Right atrium auricular region (tissue), 2 donors: ENCODE results near the gene TOGARAM1. TPM values are rescaled to one million over a fixed set of nuclear protein-coding genes. Genes with fewer than 3 reads are reported as not detected.
A peak's percentile ranks its signal among the peaks of the same experiment; 100 is the strongest.

ENCODE experiments used
- DNase-seq: peaks from one replicate; pipeline ENCODE4 v3.0.0-alpha.2; 2019; ENCODE audit warnings: low spot score
- H3K27ac ChIP-seq, 2 donors: fragments of 200-600 bp; sonication (generic); 1 replicate in 1 of 2; 2 replicates in 1 of 2; pipeline ENCODE4 v1.5.1; 2016 to 2019
- H3K27me3 ChIP-seq, 2 donors: fragments of 200-600 bp; sonication (generic); one replicate each; pipeline versions ENCODE4 v1.5.1 to v1.6.0; 2017 to 2019
- H3K36me3 ChIP-seq: fragments of 200-600 bp; sonication (generic); one replicate; pipeline ENCODE4 v1.5.1; 2016
- H3K4me1 ChIP-seq, 2 donors: fragments of 200-600 bp; sonication (generic); one replicate each; pipeline versions ENCODE4 v1.5.1 to v1.6.0; 2017 to 2019
- H3K4me3 ChIP-seq, 2 donors: fragments of 200-600 bp; sonication (generic); 1 replicate in 1 of 2; 2 replicates in 1 of 2; pipeline ENCODE4 v1.5.1; 2017 to 2019; ENCODE audit warnings: mild to moderate bottlenecking in 1 of 2, moderate library complexity in 1 of 2
- H3K9me3 ChIP-seq, 2 donors: fragments of 200-600 bp; sonication (generic); one replicate each; pipeline ENCODE4 v1.5.1; 2019
- CTCF ChIP-seq, 2 donors: fragments of 200-600 bp; sonication (generic); IDR thresholded peaks; one replicate each; pipeline ENCODE4 v1.5.1; 2019; ENCODE audit warnings: antibody characterized with exemption in 2 of 2
- total RNA-seq, 2 donors: library from RNA; depleted of rRNA; stranded (reverse); fragments of >200 nt; gene quantifications; one replicate each; pipeline ENCODE4 v1.1.0, GENCODE V29; 2016

TOGARAM1 gene
- total RNA-seq, 2 donors from 2014 or later: 15.1 to 24.7 TPM

GRCh38 chr14:45083617-45083975 is 121.6 kb downstream of the TOGARAM1 start:
- DNase-seq: no peak
- no peaks in the 10 kb centered on the region for H3K9me3 ChIP-seq
- peak overlapping the region; percentile 88 to 92 for H3K27ac ChIP-seq
- peaks cover 0 to 27% of the 10 kb centered on the region in 2 donors for H3K4me1 ChIP-seq
- no peak for TF ChIP-seq CTCF (IDR thresholded peaks at IDR 0.05)
- peak overlapping the region; percentile 69 to 79 for H3K4me3 ChIP-seq
- no peaks in the 10 kb centered on the region for H3K36me3 ChIP-seq
- H3K27me3 ChIP-seq: no peaks in the 10 kb centered on the region

GRCh38 chr14:45083976-45084722 is 122.2 kb downstream of the TOGARAM1 start, which contains the start of gene PRPF39:
Gene PRPF39, plus strand, starts transcription at chr14:45084116. Its CDS starts 11,124 bp downstream, at chr14:45095240.
- peaks cover 0 to 27% of the 10 kb centered on the region in 2 donors for H3K4me1 ChIP-seq
- peak within 1 kb of the TSS; percentile 88 to 92 for H3K27ac ChIP-seq

GRCh38 chr14:45084946-45085346 is 123.0 kb downstream of the TOGARAM1 start:
- DNase-seq: no peak
- peak overlapping the region; percentile 69 to 79 for H3K4me3 ChIP-seq
- H3K27ac ChIP-seq: peak overlapping the region; percentile 88 to 92
- no peaks in the 10 kb centered on the region for H3K36me3 ChIP-seq
- no peak for TF ChIP-seq CTCF (IDR thresholded peaks at IDR 0.05)
- H3K9me3 ChIP-seq: no peaks in the 10 kb centered on the region
- no peaks in the 10 kb centered on the region for H3K27me3 ChIP-seq
- H3K4me1 ChIP-seq: peaks cover 0 to 27% of the 10 kb centered on the region in 2 donors

More at GRCh38 chr14:45083976-45084722, 122.2 kb downstream of the TOGARAM1 start, which contains the start of gene PRPF39:
- Histone ChIP-seq H3K27me3 (no peaks in the 10 kb centered on the region), H3K4me3 (peak within 1 kb of the TSS; percentile 69 to 79), H3K9me3 (no peaks in the 10 kb centered on the region), H3K36me3 (no peaks in the 10 kb centered on the region)
- TF ChIP-seq CTCF (IDR thresholded peaks at IDR 0.05): no peak
- DNase-seq: peak; percentile 93

GRCh38 chr14:45089813-45090212 is 127.8 kb downstream of the TOGARAM1 start:
- no peak overlapping the region for H3K4me3 ChIP-seq
- no peaks in the 10 kb centered on the region for H3K9me3 ChIP-seq
- no peak for DNase-seq
- no peak overlapping the region for H3K27ac ChIP-seq
- no peaks in the 10 kb centered on the region for H3K36me3 ChIP-seq
- peaks cover 0 to 29% of the 10 kb centered on the region in 2 donors for H3K4me1 ChIP-seq
- H3K27me3 ChIP-seq: no peaks in the 10 kb centered on the region
- no peak for TF ChIP-seq CTCF (IDR thresholded peaks at IDR 0.05)

- no peak for TF ChIP-seq CTCF (IDR thresholded peaks at IDR 0.05)
- no peaks in the 10 kb centered on the region for H3K27me3 ChIP-seq
- H3K9me3 ChIP-seq: no peaks in the 10 kb centered on the region
- H3K36me3 ChIP-seq: peaks cover 7% of the 10 kb centered on the region
- DNase-seq: no peak
- H3K4me1 ChIP-seq: peaks cover 0 to 11% of the 10 kb centered on the region in 2 donors
- H3K4me3 ChIP-seq: no peak overlapping the region
- no peak overlapping the region for H3K27ac ChIP-seq
Measured at GRCh38 chr14:45091710-45092109, 129.7 kb downstream of the TOGARAM1 start.
